Psoas muscle (tissue), 8 donors: ENCODE measurements around the gene LBHD2. TPM values are rescaled to one million over a fixed set of nuclear protein-coding genes. Genes with fewer than 3 reads are reported as not detected.

Experiments used
- ATAC-seq, 4 donors: fragments of 200-7000 bp; cut with Tn5 transposase; one replicate each; pipeline ENCODE4 v1.9.1; 2020; ENCODE audit warnings: moderate library complexity in 3 of 4, mild to moderate bottlenecking in 2 of 4
- DNase-seq, 2 donors: peaks; one replicate each; pipeline ENCODE4 v3.0.0-alpha.2; 2020
- H3K27ac ChIP-seq: fragments of 200-600 bp; one replicate; pipeline ENCODE4 v1.8.0; 2022
- H3K27me3 ChIP-seq, 3 donors: fragments of 200-600 bp in 1 of 3; one replicate each; pipeline versions ENCODE4 v1.6.1 to v1.8.0; 2013 to 2022; ENCODE audit warnings: low read length in 2 of 3, mild to moderate bottlenecking in 2 of 3, moderate library complexity in 1 of 3; ENCODE audit not compliant: insufficient read depth in 3 of 3
- H3K36me3 ChIP-seq, 2 donors: fragments of 200-600 bp in 1 of 2; one replicate each; pipeline versions ENCODE4 v1.6.1 to v1.8.0; 2013 to 2022; ENCODE audit warnings: low read depth in 1 of 2, mild to moderate bottlenecking in 1 of 2, moderate library complexity in 1 of 2; ENCODE audit not compliant: insufficient read depth in 1 of 2
- H3K4me1 ChIP-seq: fragments of 200-600 bp; one replicate; pipeline ENCODE4 v1.8.0; 2022
- H3K4me3 ChIP-seq: fragments of 200-600 bp; one replicate; pipeline ENCODE4 v1.8.0; 2022; ENCODE audit warnings: mild to moderate bottlenecking
- H3K9me3 ChIP-seq: fragments of 200-600 bp; one replicate; pipeline ENCODE4 v1.8.0; 2022
- CTCF ChIP-seq: fragments of 200-600 bp; IDR thresholded peaks from one replicate; pipeline ENCODE4 v1.8.0; 2022; ENCODE audit warnings: antibody characterized with exemption
- WGBS, 3 donors: extraction: QIAGEN DNeasy Blood & Tissue Kit; methylation state at CpG; one replicate each; pipeline versions ENCODE4 v1.1.6 to v1.1.7; 2013; 5-methylcytosine and 5-hydroxymethylcytosine counted together
- intact Hi-C, 2 donors: fragments of 100-400 bp; cut with DNase I; formaldehyde crosslinking; loops; one replicate each; pipeline versions ENCODE4 v1.11.0 to v1.14.2; 2022
- polyA plus RNA-seq, 3 donors: library from polyadenylated mRNA; stranded (reverse); fragments of 200-250 nt; gene quantifications; one replicate each; pipeline ENCODE4 v1.2.3, GENCODE V29; 2013
- total RNA-seq, 4 donors: library from RNA; stranded (reverse); fragmentation: NEBNext Ultra II Directional in 2 of 4; extraction: Animal tissue kit (Norgen Biotek cat#: 25700) in 2 of 4; gene quantifications; one replicate each; pipeline versions ENCODE4 v1.2.1 to v1.2.4, GENCODE V29; 2021 to 2023
- donor health status: healthy with polysubstance abuse.
- donor health status: DM: no; HTN: no; CAD: no; lungs with moderate emphysema.
- donor health status: Bipolar disorder and iron deficiency.
- donor health status: healthy.
- donor health status: DM: yes; HTN: yes; CAD: no.
- donor health status: DM: no; HTN: no; CAD: no.
- donor health status: DM: no; HTN: no; CAD: no.
- donor health status: DM: yes; HTN: yes; CAD: no.

Gene LBHD2
- total and polyA plus RNA-seq, 7 donors, result not detected

GRCh38 chr14:103107455-103107854 is 23.4 kb downstream of the LBHD2 start:
- peaks cover 0 to 24% (median 10%) of the 10 kb centered on the region in 3 donors for H3K27me3 ChIP-seq
- H3K36me3 ChIP-seq, result no peaks in the 10 kb centered on the region
- intact Hi-C loops, result loop anchor here in 1 of 2 donors (2.0 to 5.0 kb wide), 2 partner anchors 80 to 185 kb away; no protein-coding TSS in a partner anchor
- H3K27ac ChIP-seq, result no peak overlapping the region
- WGBS, 3 donors, result 94 to 96% (median 95%) methylated on average over 22 to 23 of the region's 23 CpGs
- no peak for ATAC-seq
- no peaks in the 10 kb centered on the region for H3K9me3 ChIP-seq
- H3K4me3 ChIP-seq, result no peak overlapping the region
- H3K4me1 ChIP-seq, result peaks cover 48% of the 10 kb centered on the region
- TF ChIP-seq CTCF, result no peak
- no peak for DNase-seq

- intact Hi-C loops, result loop anchor here in 1 of 2 donors (2.0 to 5.0 kb wide), 2 partner anchors 79 to 185 kb away; no protein-coding TSS in a partner anchor
- TF ChIP-seq CTCF, result no peak
- no peaks in the 10 kb centered on the region for H3K36me3 ChIP-seq
- H3K4me1 ChIP-seq, result peaks cover 48% of the 10 kb centered on the region
- DNase-seq (no peak), ATAC-seq (no peak)
- peaks cover 0 to 17% (median 4%) of the 10 kb centered on the region in 3 donors for H3K27me3 ChIP-seq
- H3K9me3 ChIP-seq, result no peaks in the 10 kb centered on the region
- peak overlapping the region; percentile 53 for H3K27ac ChIP-seq
- WGBS, 3 donors, result 76 to 81% (median 77%) methylated on average over 26 to 28 of the region's 28 CpGs
- no peak overlapping the region for H3K4me3 ChIP-seq
These were observed 24.1 kb downstream of the LBHD2 start for GRCh38 chr14:103107941-103108748.

GRCh38 chr14:103108749-103109207 is 24.8 kb downstream of the LBHD2 start:
- 21 to 35% (median 31%) methylated on average over 7 to 9 of the region's 9 CpGs for WGBS, 3 donors
- Histone ChIP-seq H3K4me1 (peaks cover 45% of the 10 kb centered on the region), H3K9me3 (no peaks in the 10 kb centered on the region), H3K4me3 (no peak overlapping the region), H3K36me3 (no peaks in the 10 kb centered on the region), H3K27me3 (peaks cover 0 to 11% (median 4%) of the 10 kb centered on the region in 3 donors), H3K27ac (peak overlapping the region; percentile 53)
- DNase-seq (peak; percentile 59 to 76), ATAC-seq (peak in 2 of 4 donors; percentile 33 to 52)
- intact Hi-C loops, result loop anchor here in 1 of 2 donors (5.0 kb wide), 1 partner anchor 79 kb away; no protein-coding TSS in a partner anchor
- no peak for TF ChIP-seq CTCF

- peak overlapping the region; percentile 44 for H3K4me3 ChIP-seq
- TF ChIP-seq CTCF, result no peak
- H3K4me1 ChIP-seq, result peaks cover 39% of the 10 kb centered on the region
- DNase-seq (peak; percentile 78 to 82), ATAC-seq (peak; percentile 72 to 85 (median 80))
- no peaks in the 10 kb centered on the region for H3K9me3 ChIP-seq
- peak overlapping the region; percentile 89 for H3K27ac ChIP-seq
- peaks cover 0 to 1% (median 0%) of the 10 kb centered on the region in 3 donors for H3K27me3 ChIP-seq
- intact Hi-C loops, result loop anchor here in 1 of 2 donors (5.0 kb wide), 1 partner anchor 78 kb away; no protein-coding TSS in a partner anchor
- no peaks in the 10 kb centered on the region for H3K36me3 ChIP-seq
- WGBS, 3 donors, result 14 to 26% (median 18%) methylated on average over 30 to 32 of the region's 32 CpGs
These were observed 25.8 kb downstream of the LBHD2 start for GRCh38 chr14:103109535-103110441.
